Mucosa of stomach (tissue), 1 donor: ENCODE results near the gene SMARCC1.
"Not testable (repeated sequence)": the region's sequence is repeated elsewhere in the genome, so short reads cannot be mapped to it uniquely, and the experiment has no call there.

Experiments used
- H3K27me3 ChIP-seq: one replicate; pipeline ENCODE4 v1.7.0; 2013; ENCODE audit warnings: mild to moderate bottlenecking, low read length; ENCODE audit not compliant: control insufficient read depth, insufficient read depth
- H3K36me3 ChIP-seq: one replicate; pipeline ENCODE4 v1.7.0; 2013; ENCODE audit warnings: low read length; ENCODE audit not compliant: control insufficient read depth, insufficient read depth
- H3K4me1 ChIP-seq: one replicate; pipeline ENCODE4 v1.7.0; 2013; ENCODE audit warnings: mild to moderate bottlenecking, low read length; ENCODE audit not compliant: control insufficient read depth, insufficient read depth
- H3K4me3 ChIP-seq: one replicate; pipeline ENCODE4 v1.7.0; 2013; ENCODE audit warnings: low read length
- H3K9ac ChIP-seq: one replicate; pipeline ENCODE4 v1.7.0; 2013; ENCODE audit warnings: mild to moderate bottlenecking, low read length, moderate library complexity
- H3K9me3 ChIP-seq: one replicate; pipeline ENCODE4 v1.7.0; 2013; ENCODE audit warnings: mild to moderate bottlenecking, low read length, moderate library complexity; ENCODE audit not compliant: control insufficient read depth
- donor health status: Pancreatic carcinoma.

Gene SMARCC1

DNA sequence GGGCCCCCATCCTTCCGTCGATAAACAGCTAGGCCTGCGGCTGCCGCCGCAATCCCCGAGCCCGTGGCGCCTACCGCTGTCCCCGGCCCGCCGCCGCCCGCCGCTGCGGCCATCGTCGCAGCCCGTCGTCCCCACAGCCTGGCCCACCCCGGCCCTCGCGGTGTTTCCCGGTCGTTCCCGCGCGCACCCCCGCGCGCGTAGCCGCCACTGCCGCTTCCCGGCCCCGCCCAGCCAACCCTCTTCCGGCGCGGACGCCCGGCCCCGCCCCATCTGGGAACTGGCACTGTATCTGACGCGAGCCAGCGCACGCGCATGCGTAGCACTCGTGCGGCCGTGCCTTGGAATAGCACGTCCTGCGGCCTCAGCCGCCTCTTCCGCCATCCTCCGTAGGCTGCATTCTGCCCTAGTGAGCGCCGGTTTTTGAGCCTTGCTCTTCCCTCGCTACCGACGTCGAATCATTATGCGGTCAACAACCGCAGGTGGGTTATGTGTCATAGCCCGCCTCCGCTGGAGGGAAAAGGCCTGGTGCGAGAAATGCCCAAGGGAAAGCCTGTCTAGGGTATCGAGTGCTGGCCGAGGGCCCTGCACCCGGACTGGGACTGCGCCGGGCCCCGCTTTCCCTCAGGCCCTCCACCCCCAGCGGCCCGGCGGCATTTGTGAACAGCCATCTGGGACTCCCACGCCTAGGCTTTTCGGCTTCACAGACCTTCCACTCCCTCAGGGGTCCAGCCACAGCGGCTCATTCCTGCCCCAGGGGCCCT, at the start of gene SMARCC1:
TSS of gene SMARCC1 (minus strand) at position 209 of the 761 bp plus-strand sequence. CDS start at position 113, 96 bp downstream.
- H3K9ac ChIP-seq, result peak within 1 kb of the TSS; percentile 69
- peak within 1 kb of the TSS; percentile 94 for H3K4me3 ChIP-seq
- peaks cover 7% of the 10 kb centered on the region for H3K4me1 ChIP-seq
- H3K27me3 ChIP-seq, result no peaks in the 10 kb centered on the region
- H3K36me3 ChIP-seq, result no peaks in the 10 kb centered on the region
- no peaks in the 10 kb centered on the region for H3K9me3 ChIP-seq

DNA sequence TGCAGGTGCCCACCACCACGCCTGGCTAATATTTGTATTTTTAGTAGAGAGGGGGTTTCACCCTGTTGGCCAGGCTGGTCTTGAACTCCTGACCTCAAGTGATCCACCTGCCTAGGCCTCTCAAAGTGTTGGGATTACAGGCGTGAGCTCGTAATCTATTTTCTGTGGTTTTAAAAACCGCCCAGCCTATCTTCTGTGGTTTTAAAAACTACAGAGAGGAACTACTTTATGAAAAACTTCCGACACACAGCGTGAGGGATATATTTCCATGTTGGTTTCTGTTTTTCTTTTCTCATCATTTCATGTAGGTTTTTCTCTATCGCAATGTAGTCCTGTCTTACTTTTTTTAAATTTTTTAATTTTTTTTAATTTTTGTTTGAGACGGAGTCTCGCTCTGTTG, 47.8 kb upstream of the SMARCC1 start:
- not testable (repeated sequence) for H3K36me3 ChIP-seq, H3K9ac ChIP-seq, H3K9me3 ChIP-seq

DNA sequence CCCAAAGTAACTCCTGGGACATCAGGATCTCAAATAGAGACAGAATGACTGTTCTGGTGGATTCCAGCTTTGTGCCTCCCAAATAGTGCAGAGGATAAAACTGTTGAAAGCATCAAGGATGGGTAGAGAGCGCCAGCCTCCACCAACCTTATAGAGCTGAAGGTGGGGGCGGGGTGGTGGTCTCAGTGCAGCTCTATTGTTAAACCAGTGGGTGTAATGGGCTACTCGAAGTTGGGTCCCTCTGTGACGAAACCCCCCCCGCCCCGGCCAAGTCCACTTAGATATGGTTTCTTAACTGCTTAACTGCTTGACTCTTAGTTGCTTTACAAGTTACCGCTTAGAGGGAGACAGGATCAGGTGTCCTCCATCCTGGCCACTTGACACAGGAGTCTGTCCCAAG, 43.9 kb upstream of the SMARCC1 start:
- peaks cover 15% of the 10 kb centered on the region for H3K4me1 ChIP-seq
- peak overlapping the region; percentile 92 for H3K9ac ChIP-seq
- H3K27me3 ChIP-seq, result no peaks in the 10 kb centered on the region
- H3K9me3 ChIP-seq, result no peaks in the 10 kb centered on the region
- H3K36me3 ChIP-seq, result no peaks in the 10 kb centered on the region
- H3K4me3 ChIP-seq, result peak overlapping the region; percentile 86

More for the DNA sequence above, 47.8 kb upstream of the SMARCC1 start:
- not testable (repeated sequence) for H3K4me3 ChIP-seq, H3K27me3 ChIP-seq
- H3K4me1 ChIP-seq, result peaks cover 11% of the 10 kb centered on the region

DNA sequence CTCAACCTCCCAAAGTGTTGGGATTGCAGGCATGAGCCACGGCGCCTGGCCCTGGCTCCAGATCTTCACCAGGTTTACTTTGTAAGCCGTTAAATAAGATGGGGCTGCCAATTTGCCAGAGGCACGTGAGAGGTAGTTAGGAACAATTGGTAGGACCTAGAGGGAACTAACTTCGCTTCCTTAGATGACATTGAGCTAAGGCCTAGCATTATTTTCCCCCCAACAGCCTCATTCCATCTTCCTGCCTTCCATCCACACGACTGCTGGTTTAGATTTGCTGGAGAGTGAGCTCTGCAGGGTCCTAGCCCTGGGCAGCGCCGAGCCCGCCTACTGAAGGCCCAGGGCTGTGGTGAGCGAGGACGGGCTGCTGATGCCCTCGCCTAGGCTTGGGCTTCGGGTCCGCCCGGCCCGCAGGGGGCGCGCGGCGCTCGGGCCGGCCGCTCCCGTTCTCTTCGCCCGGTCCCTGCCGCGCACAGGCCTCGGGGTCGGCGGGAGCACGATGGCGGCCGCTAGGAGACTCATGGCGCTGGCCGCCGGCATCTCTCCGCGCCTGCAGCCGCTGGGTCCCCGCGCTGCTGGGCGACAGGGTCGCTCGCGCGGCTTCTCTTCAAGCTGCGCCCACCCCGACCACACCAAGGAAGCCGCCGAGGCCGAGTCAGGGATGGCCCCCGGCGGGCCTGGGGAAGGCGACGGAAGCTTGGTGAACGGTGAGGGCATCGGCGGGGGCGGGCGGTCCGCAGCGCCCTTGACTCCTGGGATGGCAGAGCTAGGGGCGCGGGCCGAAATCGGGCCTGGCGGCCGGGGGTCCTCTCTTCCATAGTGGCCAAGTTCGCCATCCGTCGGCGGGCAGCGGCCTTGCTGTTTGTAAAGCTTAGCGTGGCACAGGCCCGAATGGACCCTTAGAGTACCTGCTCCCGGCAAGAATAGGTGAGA, 43.1 kb upstream of the SMARCC1 start:
- Histone ChIP-seq H3K4me1 (peaks cover 15% of the 10 kb centered on the region), H3K9me3 (no peaks in the 10 kb centered on the region), H3K27me3 (no peaks in the 10 kb centered on the region), H3K4me3 (peak overlapping the region; percentile 86), H3K36me3 (peaks cover under 1% of the 10 kb centered on the region), H3K9ac (peak overlapping the region; percentile 92)

DNA sequence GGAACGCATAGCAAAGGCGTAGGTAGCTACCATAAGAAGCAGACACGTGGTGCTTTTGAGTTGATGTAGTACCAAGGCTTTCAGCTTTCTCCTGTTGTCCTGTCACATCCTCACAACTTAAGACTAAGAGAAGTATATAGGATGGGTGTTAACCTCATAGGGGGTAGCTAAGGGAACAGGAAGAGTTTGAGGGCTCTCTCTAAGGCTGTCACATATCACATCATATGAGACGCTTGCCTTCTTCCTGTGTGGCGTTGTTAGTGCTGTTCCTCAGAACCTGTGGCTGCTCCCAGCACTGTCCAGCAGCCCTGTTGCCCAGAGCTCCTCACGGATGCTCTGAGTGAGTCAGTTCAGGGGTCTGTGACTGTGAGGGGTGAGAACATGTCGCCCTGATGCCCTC, 35.9 kb upstream of the SMARCC1 start:
- H3K9me3 ChIP-seq, result no peaks in the 10 kb centered on the region
- H3K4me1 ChIP-seq, result no peaks in the 10 kb centered on the region
- no peak overlapping the region for H3K4me3 ChIP-seq
- peaks cover 7% of the 10 kb centered on the region for H3K36me3 ChIP-seq
- no peak overlapping the region for H3K9ac ChIP-seq
- no peaks in the 10 kb centered on the region for H3K27me3 ChIP-seq

DNA sequence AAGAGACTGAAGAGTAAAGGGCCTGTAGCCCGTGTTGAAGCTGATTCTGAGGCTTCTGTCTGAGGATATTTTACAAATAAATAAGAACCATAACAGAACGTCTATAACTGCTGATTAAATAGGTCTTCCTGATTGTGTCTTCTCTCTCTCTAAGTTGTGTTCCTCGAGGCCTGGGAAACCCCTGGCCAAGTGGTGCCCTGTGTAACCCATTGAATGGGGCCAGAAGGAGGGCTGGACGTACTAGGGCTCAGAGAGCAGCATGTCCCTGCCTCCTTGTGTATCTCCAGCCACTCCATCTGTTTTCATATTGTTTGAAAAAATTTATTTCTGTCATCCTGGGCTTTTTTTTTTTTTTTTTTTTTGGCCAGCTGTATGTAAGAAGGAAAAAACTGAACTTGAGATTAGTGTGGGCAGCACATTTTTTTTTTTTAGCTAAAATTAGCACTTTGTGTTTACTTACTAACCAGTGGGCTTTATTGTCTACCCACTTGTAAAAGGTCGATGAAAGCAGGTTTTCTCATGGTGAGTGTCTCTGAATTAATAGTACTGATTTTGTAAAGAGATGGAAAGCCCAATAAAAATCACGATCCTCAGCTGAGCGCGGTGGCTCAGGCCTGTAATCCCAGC, 32.0 kb upstream of the SMARCC1 start:
- Histone ChIP-seq H3K4me1 (no peaks in the 10 kb centered on the region), H3K9me3 (no peaks in the 10 kb centered on the region), H3K9ac (no peak overlapping the region), H3K27me3 (no peaks in the 10 kb centered on the region), H3K4me3 (no peak overlapping the region), H3K36me3 (peaks cover 14% of the 10 kb centered on the region)

DNA sequence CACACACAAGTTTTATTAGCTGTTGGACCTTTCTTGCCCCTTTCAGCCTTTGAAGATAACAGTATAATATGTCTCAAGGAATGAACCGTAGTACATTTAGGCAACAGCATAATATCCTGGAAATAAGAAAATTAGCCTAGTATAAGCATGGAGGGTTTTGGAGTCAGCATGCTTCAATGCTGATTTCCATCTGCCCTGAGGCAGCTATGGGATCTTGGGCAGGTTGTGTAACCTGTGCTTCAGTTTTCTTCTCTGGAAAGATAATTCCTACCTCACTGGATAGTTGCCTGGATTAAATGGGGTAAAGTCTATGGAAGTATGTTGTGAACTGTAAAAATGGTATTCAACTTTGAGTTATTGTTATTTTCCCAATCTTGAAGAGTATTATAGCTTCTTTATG, 22.9 kb upstream of the SMARCC1 start:
- H3K4me1 ChIP-seq, result peaks cover 7% of the 10 kb centered on the region
- H3K4me3 ChIP-seq, result no peak overlapping the region
- no peaks in the 10 kb centered on the region for H3K9me3 ChIP-seq
- no peak overlapping the region for H3K9ac ChIP-seq
- H3K27me3 ChIP-seq, result no peaks in the 10 kb centered on the region
- H3K36me3 ChIP-seq, result no peaks in the 10 kb centered on the region

DNA sequence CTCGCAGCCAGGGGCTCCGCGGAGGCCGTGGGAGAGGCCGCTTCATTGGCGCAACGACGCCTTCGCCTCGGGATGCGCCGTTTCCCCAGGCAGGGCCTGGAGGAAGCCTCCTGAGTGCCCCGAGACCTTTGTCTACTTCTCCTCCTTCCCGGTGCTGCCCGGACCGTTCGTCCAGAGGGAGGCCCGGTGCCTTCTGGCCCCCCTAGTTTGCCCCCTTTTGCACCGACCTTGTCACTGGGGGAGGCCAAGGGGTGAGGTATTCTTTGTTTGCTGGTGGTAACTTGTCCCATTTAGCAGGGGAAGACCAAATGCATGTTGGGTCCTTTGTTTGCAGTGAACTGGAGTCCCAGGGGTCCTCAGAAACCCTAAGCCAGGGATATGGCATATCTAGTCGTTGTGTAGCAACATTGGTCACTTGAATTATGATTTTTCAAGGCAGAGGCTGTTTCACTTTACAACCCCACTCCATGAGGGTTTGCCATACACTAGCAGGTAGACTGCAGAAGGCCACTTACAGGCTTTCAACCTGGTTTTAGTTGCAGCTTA, 21.9 kb upstream of the SMARCC1 start:
- no peaks in the 10 kb centered on the region for H3K36me3 ChIP-seq
- H3K9ac ChIP-seq, result peak overlapping the region; percentile 82
- H3K27me3 ChIP-seq, result no peaks in the 10 kb centered on the region

DNA sequence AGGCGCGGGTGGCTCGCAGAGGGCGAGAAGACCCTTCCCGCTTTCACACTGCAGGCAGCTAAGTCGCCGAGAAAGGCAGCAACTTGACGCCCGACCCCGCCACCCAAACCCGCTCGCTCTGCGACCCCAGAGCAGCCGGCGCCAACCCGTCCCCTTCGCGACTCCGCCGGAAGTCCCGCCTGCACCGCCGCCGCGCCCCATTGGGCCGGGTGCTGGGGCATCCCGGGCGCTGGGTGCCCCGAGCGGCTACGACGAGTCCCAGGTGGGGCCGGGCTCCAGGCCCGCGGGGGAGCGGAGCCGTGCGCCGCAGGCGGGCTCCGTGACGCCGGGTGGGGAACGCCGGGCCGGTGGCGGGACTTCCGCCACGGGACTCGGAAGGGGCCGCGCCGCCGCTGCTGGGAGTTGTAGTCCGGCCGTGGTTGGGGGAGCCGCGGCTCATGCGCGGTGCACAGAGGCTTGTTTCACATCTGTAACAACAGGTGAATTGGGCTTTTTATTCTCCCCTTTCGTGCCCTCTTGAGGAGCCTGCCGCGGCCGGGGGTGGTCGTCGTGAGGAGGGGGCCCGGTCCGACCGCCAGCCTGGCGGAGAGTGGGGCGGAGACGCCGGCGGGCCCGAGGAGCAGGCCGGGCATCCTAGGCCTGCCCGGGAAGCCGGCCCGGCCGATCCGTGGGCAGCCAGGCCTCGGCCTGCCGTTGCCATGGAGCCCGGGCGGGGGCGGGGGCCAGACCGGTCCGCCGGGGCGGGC, 21.2 kb upstream of the SMARCC1 start, which contains the start of gene DHX30:
TSS of gene DHX30 (plus strand) at position 405 of the 746 bp plus-strand sequence. CDS start 7,546 bp downstream, outside the sequence.
- H3K9me3 ChIP-seq, result no peaks in the 10 kb centered on the region
- no peaks in the 10 kb centered on the region for H3K36me3 ChIP-seq
- H3K9ac ChIP-seq, result peak within 1 kb of the TSS; percentile 82
- H3K4me3 ChIP-seq, result peak within 1 kb of the TSS; percentile 82
- H3K27me3 ChIP-seq, result no peaks in the 10 kb centered on the region
- H3K4me1 ChIP-seq, result peaks cover 7% of the 10 kb centered on the region

More for the DNA sequence above, 21.9 kb upstream of the SMARCC1 start:
- no peaks in the 10 kb centered on the region for H3K9me3 ChIP-seq
- peak overlapping the region; percentile 82 for H3K4me3 ChIP-seq
- peaks cover 7% of the 10 kb centered on the region for H3K4me1 ChIP-seq

DNA sequence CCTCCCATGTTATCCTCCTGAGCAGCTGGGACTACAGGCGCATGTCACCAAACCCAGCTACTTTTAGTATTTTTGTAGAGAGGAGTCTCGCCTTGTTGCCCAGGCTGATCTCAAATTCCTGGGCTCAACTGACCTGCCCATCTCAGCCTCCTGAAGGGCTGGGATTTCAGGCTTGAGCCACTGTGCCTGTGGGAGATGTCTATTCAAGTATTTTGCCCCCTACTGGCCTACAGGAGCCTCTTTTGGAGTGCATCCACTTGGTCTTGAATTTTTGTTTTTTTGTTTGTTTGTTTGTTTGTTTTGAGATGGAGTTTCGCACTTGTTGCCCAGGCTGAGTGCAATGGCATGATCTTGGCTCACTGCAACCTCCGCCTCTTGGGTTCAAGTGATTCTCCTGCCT, 18.0 kb upstream of the SMARCC1 start:
- Histone ChIP-seq H3K27me3 (no peaks in the 10 kb centered on the region), H3K36me3 (no peaks in the 10 kb centered on the region), H3K4me1 (peaks cover 7% of the 10 kb centered on the region), H3K9ac (no peak overlapping the region), H3K9me3 (no peaks in the 10 kb centered on the region), H3K4me3 (no peak overlapping the region)

DNA sequence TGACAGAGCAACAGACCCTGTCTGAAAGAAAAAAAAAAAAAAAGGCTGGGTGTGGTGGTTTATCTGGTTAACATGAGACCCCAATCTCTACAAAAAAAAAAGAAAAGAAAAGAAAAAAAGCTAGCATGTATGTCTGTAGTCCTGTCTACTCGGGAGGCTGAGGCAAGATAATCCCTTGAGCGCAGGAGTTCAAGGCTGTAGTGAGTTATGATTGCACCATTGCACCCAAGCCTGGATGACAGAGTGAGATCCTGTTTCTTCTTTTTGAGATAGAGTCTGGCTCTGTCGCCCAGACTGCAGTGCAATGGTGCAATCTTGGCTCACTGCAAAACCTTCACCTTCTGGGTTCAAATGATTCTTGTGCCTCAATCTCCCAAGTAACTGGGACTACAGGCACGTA, 12.9 kb upstream of the SMARCC1 start:
- Histone ChIP-seq H3K4me1 (no peaks in the 10 kb centered on the region), H3K9ac (no peak overlapping the region), H3K36me3 (no peaks in the 10 kb centered on the region), H3K9me3 (no peaks in the 10 kb centered on the region), H3K27me3 (no peaks in the 10 kb centered on the region), H3K4me3 (no peak overlapping the region)
